ENCODE measurements around the gene FHOD3.

The FHOD3 gene

DNA sequence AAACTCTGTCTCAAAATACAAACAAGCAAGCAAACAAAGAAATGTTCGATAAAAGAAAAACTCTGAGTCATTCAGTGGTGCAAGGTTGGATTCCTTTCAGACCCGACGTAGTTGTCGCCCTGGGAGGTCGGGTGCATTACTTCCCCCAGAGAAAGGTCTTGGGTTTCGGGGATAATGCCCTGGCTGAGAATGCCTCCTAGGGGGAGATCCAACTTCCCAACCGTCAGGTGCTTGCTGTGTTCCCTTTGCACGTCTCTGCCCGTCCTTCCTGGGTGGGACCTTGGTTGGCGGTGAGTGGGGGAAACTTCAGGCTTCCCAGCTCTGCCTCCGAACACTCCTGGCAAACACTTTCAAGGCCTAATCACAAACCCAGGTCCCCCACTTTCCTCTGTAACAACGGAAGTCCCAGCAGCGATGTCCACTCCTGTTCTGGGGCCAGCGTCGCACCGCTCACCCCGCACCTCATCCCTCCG is 530.7 kb downstream of the FHOD3 start:
- Histone ChIP-seq H3K4me2 (ENCODE audit: low read depth, low read length, poor library complexity, severe bottlenecking) (peak overlapping the region; percentile 86), H3K4me3 (ENCODE audit: low read length, poor library complexity, severe bottlenecking) (peak overlapping the region; percentile 99), H3K9me3 (ENCODE audit: insufficient read depth, low read depth, low read length) (no peaks in the 10 kb centered on the region), H3F3A (ENCODE audit: low read depth) (no peaks in the 10 kb centered on the region), H3K27me3 (ENCODE audit: insufficient read depth, low read length, poor library complexity, severe bottlenecking) (no peaks in the 10 kb centered on the region), H3K36me3 (ENCODE audit: insufficient read depth, low read length) (no peaks in the 10 kb centered on the region), H3K4me1 (ENCODE audit: insufficient read depth, low read length, poor library complexity, severe bottlenecking) (peaks cover 36% of the 10 kb centered on the region), H2AFZ (ENCODE audit: low read length) (peak overlapping the region; percentile 98), H3K9ac (ENCODE audit: low read depth, low read length, poor library complexity, severe bottlenecking) (peak overlapping the region; percentile 92), H3K79me2 (ENCODE audit: insufficient read depth, low read length) (peaks cover 69% of the 10 kb centered on the region), H4K20me1 (ENCODE audit: insufficient read depth, low read length, poor library complexity, severe bottlenecking) (no peaks in the 10 kb centered on the region), H3K9me2 (replicated peaks; ENCODE audit: low read depth, low read length) (no peaks in the 10 kb centered on the region)
- no peak for TF ChIP-seq CTCF (conservative IDR thresholded peaks at IDR 0.05; ENCODE audit: low read length)
- no peak for TF ChIP-seq EZH2phosphoT487 (IDR thresholded peaks at IDR 0.05; ENCODE audit: borderline replicate concordance)

DNA sequence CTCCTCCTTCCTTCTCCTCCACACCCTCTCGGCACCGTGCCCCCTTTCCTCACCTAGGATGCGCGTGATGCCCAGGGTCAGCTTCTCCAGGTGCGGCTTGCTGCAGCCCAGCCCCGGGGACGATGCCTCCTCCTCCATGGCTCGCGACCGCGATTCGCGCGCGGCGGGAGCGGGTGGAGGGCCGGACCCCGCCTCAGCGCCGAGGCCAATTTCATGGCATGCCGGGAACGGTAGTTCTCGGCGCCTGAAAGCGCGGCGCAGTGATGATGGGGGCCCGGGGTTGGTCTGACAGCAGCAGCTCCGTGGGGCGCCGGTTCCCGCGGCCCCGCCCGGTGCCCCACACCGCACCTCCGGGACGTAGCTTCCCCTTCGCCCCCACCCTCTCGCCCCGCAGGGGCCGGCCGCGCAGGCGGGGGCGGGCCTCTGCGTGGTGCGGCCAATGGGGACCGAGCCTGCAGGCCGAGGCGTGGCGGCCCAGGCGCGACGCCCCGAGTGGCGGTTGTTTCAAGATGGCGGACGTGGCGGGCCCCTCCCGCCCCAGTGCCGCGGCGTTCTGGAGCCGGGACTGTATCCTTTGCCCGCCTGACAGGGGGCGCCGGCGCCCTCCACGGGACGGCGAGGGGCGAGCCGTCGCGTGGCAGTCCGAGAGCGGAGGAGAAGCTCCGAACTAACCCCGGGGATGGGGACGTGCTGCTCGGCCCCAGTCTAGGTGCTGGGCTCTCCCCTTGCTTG is 531.3 kb downstream of the FHOD3 start, which contains the start of the genes KIAA1328 and TPGS2:
Gene KIAA1328 (plus strand): TSS at position 498 of the 732 bp plus-strand sequence. CDS start 12 bp downstream, at position 510.
Gene TPGS2 (minus strand): TSS at position 373 of the 732 bp plus-strand sequence. CDS start 235 bp downstream, at position 138.
- Histone ChIP-seq H3K9me3 (ENCODE audit: insufficient read depth, low read depth, low read length) (no peaks in the 10 kb centered on the region), H3K36me3 (ENCODE audit: insufficient read depth, low read length) (no peaks in the 10 kb centered on the region), H3K9me2 (replicated peaks; ENCODE audit: low read depth, low read length) (no peaks in the 10 kb centered on the region), H3K4me1 (ENCODE audit: insufficient read depth, low read length, poor library complexity, severe bottlenecking) (peaks cover 39% of the 10 kb centered on the region), H3K4me3 (ENCODE audit: low read length, poor library complexity, severe bottlenecking) (peak within 1 kb of the TSS; percentile 99), H3F3A (ENCODE audit: low read depth) (no peaks in the 10 kb centered on the region), H3K27me3 (ENCODE audit: insufficient read depth, low read length, poor library complexity, severe bottlenecking) (no peaks in the 10 kb centered on the region), H4K20me1 (ENCODE audit: insufficient read depth, low read length, poor library complexity, severe bottlenecking) (no peaks in the 10 kb centered on the region), H3K9ac (ENCODE audit: low read depth, low read length, poor library complexity, severe bottlenecking) (peak within 1 kb of the TSS; percentile 92), H2AFZ (ENCODE audit: low read length) (peak within 1 kb of the TSS; percentile 98), H3K79me2 (ENCODE audit: insufficient read depth, low read length) (peaks cover 68% of the 10 kb centered on the region), H3K4me2 (ENCODE audit: low read depth, low read length, poor library complexity, severe bottlenecking) (peak within 1 kb of the TSS; percentile 87)
- TF ChIP-seq EZH2phosphoT487 (IDR thresholded peaks at IDR 0.05; ENCODE audit: borderline replicate concordance): no peak
- peak; percentile 63 for TF ChIP-seq CTCF (conservative IDR thresholded peaks at IDR 0.05; ENCODE audit: low read length)
